Measurements from ENCODE around the gene UBE2D3. TPM values are rescaled to one million over a fixed set of nuclear protein-coding genes. Genes with fewer than 3 reads are reported as not detected.

The UBE2D3 gene
- total RNA-seq, 2 donors from 2014 or later, result 318 to 370 TPM

DNA sequence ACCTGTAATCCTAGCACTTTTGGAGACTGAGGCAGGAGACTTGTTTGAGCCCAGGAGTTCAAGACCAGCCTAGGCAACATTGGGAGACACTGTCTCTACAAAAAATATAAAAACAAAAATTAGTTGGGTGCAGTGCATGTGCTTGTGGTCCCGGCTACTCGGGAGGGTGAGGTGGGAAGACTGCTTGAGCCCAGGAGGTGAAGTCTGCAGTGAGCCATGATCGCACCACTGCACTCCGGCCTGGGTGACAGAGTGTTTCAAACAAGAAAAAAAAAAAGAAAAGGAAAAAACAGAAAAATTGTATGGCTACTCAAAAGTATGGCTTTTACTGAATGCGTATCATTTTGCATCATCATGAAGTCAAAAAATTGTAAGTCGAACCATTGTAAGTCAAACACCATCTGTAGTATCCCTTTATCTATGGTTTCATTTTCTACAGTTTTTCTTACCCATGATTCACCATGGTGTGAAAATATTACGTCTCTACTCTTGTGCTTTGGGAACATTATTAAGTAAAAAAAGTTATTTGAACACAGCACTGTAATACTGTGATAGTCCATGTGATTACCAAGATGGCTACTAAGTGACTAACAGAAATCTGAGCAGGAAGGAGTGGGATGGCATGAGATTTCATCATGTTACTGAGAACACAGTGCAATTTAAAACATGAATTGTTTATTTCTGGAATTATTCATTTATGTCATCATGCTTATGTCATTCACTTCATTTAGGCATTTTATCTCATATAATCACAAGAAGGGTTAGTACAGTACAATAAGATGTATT is 40.1 kb downstream of the UBE2D3 start:
- TF ChIP-seq POLR2AphosphoS5 (IDR thresholded peaks at IDR 0.05) (no peak), POLR2A (IDR thresholded peaks at IDR 0.05) (no peak)
- TF ChIP-seq, protein P1, sequence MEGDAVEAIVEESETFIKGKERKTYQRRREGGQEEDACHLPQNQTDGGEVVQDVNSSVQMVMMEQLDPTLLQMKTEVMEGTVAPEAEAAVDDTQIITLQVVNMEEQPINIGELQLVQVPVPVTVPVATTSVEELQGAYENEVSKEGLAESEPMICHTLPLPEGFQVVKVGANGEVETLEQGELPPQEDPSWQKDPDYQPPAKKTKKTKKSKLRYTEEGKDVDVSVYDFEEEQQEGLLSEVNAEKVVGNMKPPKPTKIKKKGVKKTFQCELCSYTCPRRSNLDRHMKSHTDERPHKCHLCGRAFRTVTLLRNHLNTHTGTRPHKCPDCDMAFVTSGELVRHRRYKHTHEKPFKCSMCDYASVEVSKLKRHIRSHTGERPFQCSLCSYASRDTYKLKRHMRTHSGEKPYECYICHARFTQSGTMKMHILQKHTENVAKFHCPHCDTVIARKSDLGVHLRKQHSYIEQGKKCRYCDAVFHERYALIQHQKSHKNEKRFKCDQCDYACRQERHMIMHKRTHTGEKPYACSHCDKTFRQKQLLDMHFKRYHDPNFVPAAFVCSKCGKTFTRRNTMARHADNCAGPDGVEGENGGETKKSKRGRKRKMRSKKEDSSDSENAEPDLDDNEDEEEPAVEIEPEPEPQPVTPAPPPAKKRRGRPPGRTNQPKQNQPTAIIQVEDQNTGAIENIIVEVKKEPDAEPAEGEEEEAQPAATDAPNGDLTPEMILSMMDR (IDR thresholded peaks at IDR 0.05), result no peak
- Histone ChIP-seq H3K27ac (no peak overlapping the region), H3K4me1 (replicated peaks) (no peaks in the 10 kb centered on the region), H3K9me3 (no peaks in the 10 kb centered on the region), H3K4me3 (no peak overlapping the region), H3K27me3 (replicated peaks; ENCODE audit: insufficient read depth) (no peaks in the 10 kb centered on the region), H3K36me3 (no peaks in the 10 kb centered on the region)
- DNase-seq (ENCODE audit: low spot score), result no peak
- 96% methylated on average over 7 of the region's 7 CpGs for WGBS
- intact Hi-C loops (cut with DNase I), result no loop called here

DNA sequence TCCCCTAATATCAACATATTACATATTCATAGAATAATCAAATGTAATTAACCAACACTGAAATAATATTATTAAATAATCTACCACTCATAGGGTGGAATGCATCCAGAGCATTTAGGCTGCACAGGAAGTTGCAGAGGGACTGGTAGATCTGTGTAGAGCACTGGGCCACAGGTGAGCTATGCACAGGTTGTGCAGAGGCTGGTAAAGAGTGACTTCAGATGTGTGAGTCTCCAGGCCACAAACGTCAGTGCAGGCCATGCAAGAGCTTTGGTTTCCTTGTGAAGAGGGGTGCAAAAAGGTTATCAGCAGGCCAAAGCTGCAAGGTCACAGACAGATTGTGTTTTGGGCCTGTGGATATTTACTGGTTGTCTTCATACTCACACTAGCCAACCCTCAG is 41.1 kb downstream of the UBE2D3 start:
- Histone ChIP-seq H3K9me3 (no peaks in the 10 kb centered on the region), H3K27me3 (replicated peaks; ENCODE audit: insufficient read depth) (no peaks in the 10 kb centered on the region), H3K36me3 (no peaks in the 10 kb centered on the region), H3K4me3 (no peak overlapping the region), H3K4me1 (replicated peaks) (no peaks in the 10 kb centered on the region), H3K27ac (no peak overlapping the region)
- 69% methylated on average over 1 of the region's 1 CpG for WGBS
- intact Hi-C loops (cut with DNase I), result no loop called here
- DNase-seq (ENCODE audit: low spot score), result no peak
- TF ChIP-seq POLR2A (IDR thresholded peaks at IDR 0.05), result no peak
- no peak for TF ChIP-seq POLR2AphosphoS5 (IDR thresholded peaks at IDR 0.05)

DNA sequence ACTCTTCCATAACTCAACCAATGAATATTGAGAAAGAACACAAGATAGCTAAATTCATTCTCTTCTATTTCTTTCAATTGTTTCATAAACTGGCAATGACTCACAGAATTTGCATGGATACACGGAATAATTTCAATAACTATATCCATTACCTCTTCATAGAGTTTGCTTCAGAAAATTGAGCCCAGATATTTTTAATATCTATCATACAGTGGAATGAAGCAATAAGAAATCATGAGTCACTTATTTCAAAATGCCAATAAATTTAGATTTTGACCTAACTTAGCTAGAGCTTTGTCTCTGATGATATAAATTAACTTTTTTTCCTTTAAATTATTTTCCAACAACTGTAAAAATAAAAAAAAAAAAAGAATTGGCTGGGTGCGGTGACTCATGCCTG is 44.3 kb downstream of the UBE2D3 start:
- intact Hi-C loops (cut with DNase I), result no loop called here
- H3K27me3 ChIP-seq (replicated peaks; ENCODE audit: insufficient read depth), result no peaks in the 10 kb centered on the region
- no peak overlapping the region for H3K4me3 ChIP-seq
- WGBS, result 84% methylated on average over 2 of the region's 2 CpGs
- H3K36me3 ChIP-seq, result no peaks in the 10 kb centered on the region
- no peaks in the 10 kb centered on the region for H3K9me3 ChIP-seq
- TF ChIP-seq POLR2AphosphoS5 (IDR thresholded peaks at IDR 0.05) (no peak), POLR2A (IDR thresholded peaks at IDR 0.05) (no peak)
- TF ChIP-seq, protein P1 (IDR thresholded peaks at IDR 0.05), result no peak
- no peaks in the 10 kb centered on the region for H3K4me1 ChIP-seq (replicated peaks)
- no peak for DNase-seq (ENCODE audit: low spot score)
- H3K27ac ChIP-seq, result no peak overlapping the region

DNA sequence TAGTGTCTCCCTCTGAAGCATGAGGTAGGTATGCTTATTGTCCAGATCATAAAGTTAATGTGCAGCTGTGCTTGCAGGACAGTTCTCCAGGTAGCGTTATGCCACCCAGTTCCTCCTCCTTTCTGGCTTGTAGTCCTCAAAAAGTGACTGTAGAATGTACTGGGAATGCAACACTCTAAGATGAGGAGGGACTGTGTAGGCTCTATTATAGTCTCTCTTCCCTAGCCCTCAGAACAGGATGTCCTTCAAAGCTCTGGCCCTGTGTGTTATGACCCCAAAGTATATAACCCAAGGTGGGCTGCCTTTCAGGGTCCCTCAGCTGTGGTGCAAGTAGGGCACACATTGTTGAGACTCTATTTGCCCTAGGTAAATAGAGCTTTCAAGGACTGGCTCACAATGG is 45.8 kb downstream of the UBE2D3 start:
- Histone ChIP-seq H3K4me1 (replicated peaks) (no peaks in the 10 kb centered on the region), H3K27me3 (replicated peaks; ENCODE audit: insufficient read depth) (no peaks in the 10 kb centered on the region), H3K4me3 (no peak overlapping the region), H3K36me3 (no peaks in the 10 kb centered on the region), H3K27ac (no peak overlapping the region), H3K9me3 (no peaks in the 10 kb centered on the region)
- DNase-seq (ENCODE audit: low spot score), result no peak
- no peak for TF ChIP-seq POLR2A (IDR thresholded peaks at IDR 0.05)
- TF ChIP-seq POLR2AphosphoS5 (IDR thresholded peaks at IDR 0.05), result no peak
- TF ChIP-seq, protein P1 (IDR thresholded peaks at IDR 0.05), result no peak
- intact Hi-C loops (cut with DNase I), result no loop called here
- WGBS, result 73% methylated on average over 1 of the region's 1 CpG

DNA sequence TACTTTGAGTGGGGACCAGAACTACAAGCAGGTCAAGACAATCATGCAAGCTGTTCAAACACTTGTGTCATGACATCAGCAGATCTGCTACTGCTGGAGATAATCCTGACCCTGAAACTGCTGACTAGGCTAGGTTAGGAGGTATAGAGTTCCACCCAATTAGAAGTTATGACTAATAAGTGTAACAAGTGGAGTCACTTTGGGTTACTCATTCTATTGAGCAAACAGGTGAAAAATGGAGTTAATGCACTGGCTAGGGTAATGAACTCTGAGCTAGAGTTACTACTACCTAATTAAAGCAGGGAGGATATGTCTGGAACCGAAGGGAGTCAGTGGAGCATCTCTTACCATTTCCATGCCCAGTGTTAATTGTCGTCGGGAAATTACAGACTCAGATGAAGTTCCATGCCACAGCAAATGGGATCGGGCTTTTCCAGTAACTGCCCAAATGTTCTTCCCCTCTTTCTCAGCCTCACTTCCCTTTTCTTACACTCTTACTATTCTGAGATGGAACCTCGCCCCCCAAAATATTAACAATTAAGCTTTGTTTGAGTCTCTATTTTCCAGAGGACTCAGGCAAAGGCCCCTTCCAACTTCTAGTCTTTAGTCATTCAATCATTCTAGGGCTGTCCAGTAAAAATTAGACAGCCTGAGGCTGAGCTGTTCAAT is 46.7 kb downstream of the UBE2D3 start:
- H3K4me1 ChIP-seq (replicated peaks), result no peaks in the 10 kb centered on the region
- TF ChIP-seq POLR2A (IDR thresholded peaks at IDR 0.05), result no peak
- DNase-seq (ENCODE audit: low spot score), result no peak
- 85% methylated on average over 5 of the region's 5 CpGs for WGBS
- H3K27ac ChIP-seq, result no peak overlapping the region
- H3K27me3 ChIP-seq (replicated peaks; ENCODE audit: insufficient read depth), result no peaks in the 10 kb centered on the region
- H3K9me3 ChIP-seq, result no peaks in the 10 kb centered on the region
- no peaks in the 10 kb centered on the region for H3K36me3 ChIP-seq
- no peak overlapping the region for H3K4me3 ChIP-seq
- intact Hi-C loops (cut with DNase I), result no loop called here
